LNCaP clone FGC (cell line): Measurements from ENCODE around the gene PRKG1.

Experiments used
- DNase-seq: peaks from one replicate; pipeline ENCODE4 v3.0.0-alpha.2; 2011; ENCODE audit warnings: low read depth
- H3K4me3 ChIP-seq: 2 replicates; pipeline ENCODE4 v1.5.1; 2011; ENCODE audit warnings: mild to moderate bottlenecking, low read depth, low read length, control low read depth
- TF ChIP-seq, protein P1 (sequence below): IDR thresholded peaks from 2 replicates; pipeline ENCODE4 v1.5.1; 2012; ENCODE audit warnings: mild to moderate bottlenecking; ENCODE audit not compliant: control insufficient read depth, insufficient read depth; ENCODE audit errors: extremely low read depth

Gene PRKG1

DNA sequence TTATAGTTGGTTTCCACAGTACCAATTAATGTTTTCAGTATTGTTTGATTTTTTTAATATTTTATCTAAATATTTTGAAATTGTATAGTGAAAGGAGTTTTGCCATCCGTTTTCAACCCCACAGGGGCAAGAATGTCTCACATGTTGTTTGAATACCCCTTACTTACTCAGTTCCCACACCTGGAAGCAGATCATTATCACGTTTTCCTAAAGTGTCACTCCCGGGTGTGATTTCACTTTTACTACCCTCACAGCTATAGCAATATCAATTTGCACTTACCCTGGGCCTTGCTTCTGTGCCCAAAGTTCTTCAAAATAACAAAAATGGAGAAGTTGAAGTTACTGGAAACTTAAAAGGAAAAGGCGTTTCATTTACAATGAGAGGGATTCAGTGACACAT, 397.0 kb downstream of the PRKG1 start:
- no peak overlapping the region for H3K4me3 ChIP-seq
- TF ChIP-seq, protein P1, sequence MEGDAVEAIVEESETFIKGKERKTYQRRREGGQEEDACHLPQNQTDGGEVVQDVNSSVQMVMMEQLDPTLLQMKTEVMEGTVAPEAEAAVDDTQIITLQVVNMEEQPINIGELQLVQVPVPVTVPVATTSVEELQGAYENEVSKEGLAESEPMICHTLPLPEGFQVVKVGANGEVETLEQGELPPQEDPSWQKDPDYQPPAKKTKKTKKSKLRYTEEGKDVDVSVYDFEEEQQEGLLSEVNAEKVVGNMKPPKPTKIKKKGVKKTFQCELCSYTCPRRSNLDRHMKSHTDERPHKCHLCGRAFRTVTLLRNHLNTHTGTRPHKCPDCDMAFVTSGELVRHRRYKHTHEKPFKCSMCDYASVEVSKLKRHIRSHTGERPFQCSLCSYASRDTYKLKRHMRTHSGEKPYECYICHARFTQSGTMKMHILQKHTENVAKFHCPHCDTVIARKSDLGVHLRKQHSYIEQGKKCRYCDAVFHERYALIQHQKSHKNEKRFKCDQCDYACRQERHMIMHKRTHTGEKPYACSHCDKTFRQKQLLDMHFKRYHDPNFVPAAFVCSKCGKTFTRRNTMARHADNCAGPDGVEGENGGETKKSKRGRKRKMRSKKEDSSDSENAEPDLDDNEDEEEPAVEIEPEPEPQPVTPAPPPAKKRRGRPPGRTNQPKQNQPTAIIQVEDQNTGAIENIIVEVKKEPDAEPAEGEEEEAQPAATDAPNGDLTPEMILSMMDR: no peak
- DNase-seq: no peak

DNA sequence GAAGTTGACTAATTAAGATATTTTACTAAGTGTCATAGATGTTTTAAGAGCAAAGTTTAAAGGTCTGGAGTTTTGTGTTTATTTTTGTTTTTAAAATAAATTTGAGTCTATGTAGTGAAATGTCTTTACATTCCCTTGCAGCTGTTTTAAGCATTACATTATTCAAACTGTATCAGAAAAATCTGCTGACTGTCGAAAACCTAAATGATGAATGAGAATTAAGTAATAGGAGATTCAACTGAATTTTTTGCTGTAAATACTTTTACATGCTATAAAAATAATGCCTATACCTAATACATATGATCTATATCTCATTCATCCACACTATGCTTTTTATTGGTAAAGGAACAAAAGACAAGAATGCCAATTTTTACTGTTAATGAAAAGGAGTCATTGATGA, 397.9 kb downstream of the PRKG1 start:
- TF ChIP-seq, protein P1: no peak
- DNase-seq: no peak
- no peak overlapping the region for H3K4me3 ChIP-seq

DNA sequence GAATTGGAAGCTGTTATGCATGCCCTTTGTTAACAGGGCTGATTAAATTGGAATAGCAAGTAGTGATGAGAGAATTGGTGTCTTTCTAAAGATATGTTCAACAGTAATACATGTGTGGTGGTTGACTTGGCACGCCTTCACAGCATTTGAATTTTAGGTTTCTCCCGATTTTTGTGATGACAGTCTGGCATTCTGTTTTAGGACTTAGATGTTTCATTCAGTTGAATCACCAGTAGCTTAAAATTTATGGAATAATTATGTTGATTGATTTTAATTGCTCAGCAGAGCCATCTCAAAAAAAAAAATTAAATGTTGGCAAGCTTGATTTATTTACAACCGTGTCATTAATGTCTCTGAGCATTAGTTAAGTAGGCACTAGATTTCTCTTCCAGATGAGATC, 405.4 kb downstream of the PRKG1 start:
- H3K4me3 ChIP-seq: no peak overlapping the region

DNA sequence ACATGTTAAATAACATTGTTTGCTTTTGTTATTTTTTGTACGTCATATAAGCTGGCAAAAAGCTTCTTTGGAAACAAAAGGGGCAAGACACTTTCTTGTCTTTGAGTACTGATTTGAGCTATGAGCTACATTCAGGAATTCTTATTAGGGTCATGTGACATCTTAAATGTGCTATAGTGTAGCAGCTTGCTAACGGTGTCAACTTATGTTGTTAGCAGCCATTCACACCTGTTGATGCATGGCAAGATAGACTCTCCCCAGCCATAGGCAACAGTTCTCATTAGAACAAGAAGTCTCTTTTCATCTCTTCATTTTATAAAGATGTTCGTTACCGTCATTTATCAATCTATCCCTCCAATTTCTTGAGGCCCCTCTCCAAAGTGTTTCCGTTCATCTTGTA, 411.4 kb downstream of the PRKG1 start:
- TF ChIP-seq, protein P1: no peak
- no peak for DNase-seq

More for the DNA sequence above, 405.4 kb downstream of the PRKG1 start:
- DNase-seq: no peak
- TF ChIP-seq, protein P1: no peak

DNA sequence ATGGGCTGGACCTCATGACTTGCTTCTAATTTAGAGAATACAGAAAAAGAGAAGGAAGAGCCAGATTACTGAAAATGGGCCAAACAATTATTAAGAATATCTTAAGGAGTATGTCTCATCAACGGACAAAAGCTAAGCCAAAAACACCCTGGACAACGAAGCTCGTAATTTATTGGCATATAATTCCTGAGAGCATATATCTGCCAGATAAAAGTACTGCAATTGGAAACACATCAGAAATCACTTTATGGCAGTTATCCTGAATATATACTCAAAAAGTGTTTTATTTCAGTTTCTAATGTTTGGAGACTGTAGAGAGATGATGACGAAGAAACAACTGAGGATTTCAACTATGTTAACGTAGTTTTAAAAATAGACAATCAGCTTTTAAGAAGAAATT, 413.3 kb downstream of the PRKG1 start:
- H3K4me3 ChIP-seq: no peak overlapping the region
- TF ChIP-seq, protein P1: no peak
- no peak for DNase-seq

More for the DNA sequence above, 411.4 kb downstream of the PRKG1 start:
- no peak overlapping the region for H3K4me3 ChIP-seq

DNA sequence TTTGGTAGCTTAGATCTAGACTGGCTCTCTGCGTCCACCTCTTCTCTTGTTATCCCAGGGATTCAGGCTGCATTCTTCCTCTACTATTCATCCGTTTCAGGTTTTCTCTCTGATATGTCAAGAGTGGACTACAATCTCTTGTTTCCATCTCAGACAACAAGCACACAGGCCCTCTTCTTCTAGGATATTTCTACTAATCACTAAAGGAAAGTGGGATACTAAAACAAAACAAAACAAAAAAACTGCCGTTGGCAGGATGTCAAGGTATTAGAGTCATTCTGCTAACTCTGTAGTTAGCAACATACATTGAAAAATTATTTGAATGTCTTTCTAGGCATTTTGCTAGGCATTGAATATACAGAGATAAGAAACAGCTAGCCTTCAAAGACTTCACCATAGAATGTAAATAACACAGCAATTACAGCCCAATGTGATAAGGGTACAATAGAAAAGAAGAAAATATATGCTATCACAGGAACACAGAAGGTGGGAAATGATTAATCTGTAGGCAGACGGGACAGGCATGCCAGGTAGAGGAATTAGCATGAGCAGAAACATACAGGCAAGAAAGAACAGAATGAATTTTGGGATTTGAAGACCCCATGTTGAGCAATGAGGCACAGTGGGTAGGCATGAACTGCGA, 414.6 kb downstream of the PRKG1 start:
- no peak for DNase-seq
- TF ChIP-seq, protein P1: no peak
- H3K4me3 ChIP-seq: no peak overlapping the region

DNA sequence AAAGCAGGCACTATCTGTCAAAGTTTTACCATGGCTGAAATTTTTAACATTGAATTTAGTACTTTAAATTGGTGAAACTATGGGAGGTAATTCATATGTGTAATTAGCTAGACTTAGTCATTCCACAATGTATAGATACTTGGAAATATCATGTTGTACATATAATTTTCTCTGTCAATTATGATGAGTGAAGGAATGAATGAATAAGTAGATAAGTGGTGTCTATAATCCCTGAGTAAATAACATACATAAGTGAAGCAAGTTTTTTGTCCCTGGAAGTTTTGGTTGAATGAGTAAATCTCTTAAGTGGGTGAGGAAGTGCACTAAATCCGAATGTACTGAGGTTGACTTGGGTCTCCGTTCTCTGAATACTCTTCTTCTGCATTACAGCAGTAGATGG, 424.1 kb downstream of the PRKG1 start:
- DNase-seq: no peak
- H3K4me3 ChIP-seq: no peak overlapping the region
- TF ChIP-seq, protein P1: no peak
